MG63 (cell line): ENCODE data around the gene SLC6A7. TPM values are rescaled to one million over a fixed set of nuclear protein-coding genes. Genes with fewer than 3 reads are reported as not detected.

ENCODE experiments used
- DNase-seq: peaks from one replicate; pipeline ENCODE4 v3.0.0-alpha.2; 2020
- H3K27me3 ChIP-seq: fragments of 250-450 bp; sonication (Bioruptor Pico); 2 replicates; pipeline ENCODE4 v1.5.1; 2020; ENCODE audit warnings: mild to moderate bottlenecking, moderate library complexity
- H3K36me3 ChIP-seq: fragments of 250-450 bp; sonication (Bioruptor Pico); 2 replicates; pipeline ENCODE4 v1.5.1; 2020; ENCODE audit warnings: mild to moderate bottlenecking, moderate library complexity
- H3K4me3 ChIP-seq: fragments of 250-450 bp; sonication (Bioruptor Pico); 2 replicates; pipeline ENCODE4 v1.5.1; 2020; ENCODE audit warnings: mild to moderate bottlenecking, moderate library complexity
- H3K9me3 ChIP-seq: fragments of 250-450 bp; sonication (Bioruptor Pico); 2 replicates; pipeline ENCODE4 v1.5.1; 2020; ENCODE audit warnings: mild to moderate bottlenecking, moderate library complexity
- total RNA-seq: library from RNA; depleted of rRNA; stranded (reverse); fragments of >200 nt; shearing (Covaris generic); gene quantifications from 2 replicates; pipeline ENCODE4 v1.2.3, GENCODE V29; 2014; ENCODE audit warnings: low replicate concordance; rRNA removed

The SLC6A7 gene
- total RNA-seq: not detected in 2 replicates

DNA sequence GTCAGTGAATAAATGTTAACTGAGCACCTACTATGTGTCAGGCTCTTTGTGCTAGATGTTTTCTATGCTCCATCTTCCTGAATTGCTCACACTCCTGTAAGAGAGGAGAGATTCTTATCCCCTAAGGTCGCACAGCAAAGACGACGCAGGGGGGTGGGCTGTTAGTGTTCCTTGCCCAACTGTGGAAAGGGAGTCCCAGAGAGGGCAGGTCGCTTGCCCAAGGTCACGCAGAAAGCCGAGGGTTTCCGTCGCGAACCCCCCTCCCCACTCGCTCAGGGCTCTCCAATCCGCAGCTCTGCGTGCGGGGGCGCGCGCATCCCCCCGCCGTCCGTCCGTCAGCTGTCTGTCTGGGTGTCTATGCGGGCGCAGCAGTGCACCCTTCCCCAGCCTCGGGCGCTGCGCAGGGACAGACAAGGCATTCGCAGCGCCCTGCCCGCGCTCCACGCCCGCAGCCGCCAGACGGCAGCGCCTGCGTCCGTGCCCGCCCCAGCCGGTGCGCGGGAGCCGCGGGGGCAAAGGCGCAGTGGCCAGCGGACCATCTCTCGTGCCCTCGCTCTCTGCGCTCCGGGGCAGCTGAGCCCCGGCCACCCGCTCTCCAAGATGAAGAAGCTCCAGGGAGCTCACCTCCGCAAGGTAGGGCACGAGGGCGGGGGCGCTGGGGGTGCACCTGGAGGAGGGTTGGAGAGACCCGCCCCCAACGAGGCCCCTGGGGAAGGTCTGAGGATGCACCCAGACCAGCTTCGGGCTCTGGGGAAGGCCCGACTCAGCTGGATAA lies at the start of gene SLC6A7:
Gene SLC6A7 (plus strand): TSS at position 335 of the 775 bp plus-strand sequence. CDS start 266 bp downstream, at position 601.
- no peak within 1 kb of the TSS for H3K4me3 ChIP-seq
- H3K9me3 ChIP-seq: no peaks in the 10 kb centered on the region
- DNase-seq: no peak
- no peaks in the 10 kb centered on the region for H3K27me3 ChIP-seq
- no peaks in the 10 kb centered on the region for H3K36me3 ChIP-seq

DNA sequence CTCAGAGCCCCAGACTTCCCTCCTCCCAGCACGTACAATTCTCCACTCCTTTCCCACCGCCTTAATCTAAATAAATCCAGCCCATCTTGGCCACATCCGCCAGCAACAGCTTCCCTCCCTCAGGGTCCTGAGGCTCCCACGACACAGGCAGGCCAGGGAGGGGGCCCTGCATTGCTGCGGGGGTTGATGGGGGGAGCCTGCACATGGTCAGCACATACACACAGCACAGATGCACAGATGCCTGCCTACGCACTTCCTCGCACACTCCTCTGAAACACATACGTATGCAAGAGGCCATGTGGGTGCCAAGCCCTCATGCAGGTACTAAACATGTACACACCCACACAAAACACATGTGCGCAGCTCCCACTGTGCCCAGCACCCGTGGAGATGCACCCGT lies 49.0 kb upstream of the SLC6A7 start:
- H3K36me3 ChIP-seq: peaks cover 7% of the 10 kb centered on the region; the same call in 1 of the 2 replicates
- H3K9me3 ChIP-seq: no peaks in the 10 kb centered on the region
- no peak for DNase-seq
- no peak overlapping the region for H3K4me3 ChIP-seq
- no peaks in the 10 kb centered on the region for H3K27me3 ChIP-seq

DNA sequence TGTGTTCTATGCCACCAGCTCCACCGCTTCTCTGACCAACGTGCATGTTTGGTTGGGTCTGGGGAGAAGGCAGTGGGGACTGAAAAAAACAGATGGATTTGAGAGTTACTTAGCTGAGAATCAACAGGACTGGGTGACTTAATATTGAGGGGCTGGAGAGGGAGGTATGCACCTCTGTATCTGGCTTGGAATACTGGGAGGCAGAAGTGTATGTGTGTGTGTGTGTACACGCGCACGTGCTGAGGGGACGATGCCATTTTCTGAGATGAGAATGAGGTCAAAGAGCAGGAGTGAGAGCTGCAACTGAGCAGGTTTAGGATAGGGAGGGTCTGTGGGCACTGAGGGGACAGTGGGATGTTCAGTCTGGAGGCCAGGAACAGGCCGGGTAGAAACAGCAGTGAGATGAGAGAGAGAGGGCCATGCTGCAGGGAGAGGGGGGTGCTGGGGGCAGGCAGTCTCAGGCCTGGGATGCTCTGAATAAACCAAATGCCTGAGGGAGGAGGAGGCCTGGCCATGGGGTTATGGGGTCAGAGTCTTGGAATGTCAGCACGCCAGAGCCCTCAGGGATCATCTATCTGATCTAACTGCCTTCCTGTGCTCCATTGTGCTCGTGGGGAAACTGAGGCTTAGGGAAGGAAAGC lies 48.2 kb upstream of the SLC6A7 start:
- DNase-seq: peak; percentile 62
- peaks cover 7% of the 10 kb centered on the region; the same call in 1 of the 2 replicates for H3K36me3 ChIP-seq
- H3K4me3 ChIP-seq: no peak overlapping the region
- no peaks in the 10 kb centered on the region for H3K9me3 ChIP-seq
- H3K27me3 ChIP-seq: no peaks in the 10 kb centered on the region

DNA sequence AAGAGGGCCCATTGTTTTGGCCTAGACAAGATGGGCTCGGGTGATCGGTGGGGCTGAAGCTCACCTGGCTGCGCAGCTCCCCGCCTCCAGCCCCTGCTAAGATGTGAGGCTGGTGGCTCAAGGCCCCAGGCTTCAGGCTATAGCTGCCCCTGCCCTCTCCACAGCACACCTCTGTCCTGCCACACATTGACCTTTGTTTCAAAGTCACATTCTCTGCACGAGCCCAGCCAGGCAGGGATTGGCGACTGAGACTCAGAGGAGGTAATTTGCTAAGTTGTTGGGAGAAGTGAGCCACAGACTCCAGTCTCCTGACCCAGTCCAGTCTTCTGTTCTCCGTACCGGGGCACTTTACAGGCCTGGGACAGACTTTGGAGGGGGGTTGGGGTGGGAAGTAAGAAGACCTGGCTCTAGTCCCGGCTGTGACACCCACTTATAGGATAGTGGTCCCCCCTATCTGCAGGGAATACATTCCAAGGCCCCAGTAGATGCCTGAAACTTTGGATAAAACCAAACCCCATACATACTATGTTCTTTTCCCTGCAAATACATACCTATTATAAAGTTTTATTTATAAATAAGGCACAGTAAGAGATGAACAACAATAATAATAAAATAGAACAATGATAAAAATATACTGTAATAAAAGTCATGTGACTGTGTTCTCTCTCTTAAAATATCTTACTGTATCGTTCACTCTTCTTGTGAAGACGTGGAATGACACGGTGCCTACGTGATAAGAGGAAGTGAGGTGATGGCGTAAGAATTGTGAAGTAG lies 47.5 kb upstream of the SLC6A7 start:
- no peak overlapping the region for H3K4me3 ChIP-seq
- no peaks in the 10 kb centered on the region for H3K27me3 ChIP-seq
- no peaks in the 10 kb centered on the region for H3K9me3 ChIP-seq
- DNase-seq: no peak
- peaks cover 5% of the 10 kb centered on the region; the same call in 1 of the 2 replicates for H3K36me3 ChIP-seq

DNA sequence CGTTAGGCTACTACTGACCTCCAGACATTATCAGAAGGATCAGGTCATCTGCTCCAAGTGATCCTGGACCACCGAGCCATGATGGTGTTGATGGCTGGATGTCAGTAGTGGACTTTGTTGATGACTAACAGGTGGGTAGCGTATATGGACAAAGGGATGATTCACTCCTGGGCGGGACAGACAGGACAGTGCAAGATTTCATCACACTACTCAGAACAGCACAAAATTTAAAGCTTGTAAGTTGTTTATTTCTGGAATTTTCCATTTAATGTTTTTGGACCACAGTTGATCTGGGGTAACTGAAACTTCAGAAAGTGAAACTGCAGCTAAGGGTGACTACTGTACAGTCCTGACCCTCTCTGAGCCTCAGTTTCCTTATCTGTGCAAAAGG lies 46.9 kb upstream of the SLC6A7 start:
- Histone ChIP-seq H3K4me3 (no peak overlapping the region), H3K36me3 (peaks cover 4% of the 10 kb centered on the region; the same call in 1 of the 2 replicates), H3K27me3 (no peaks in the 10 kb centered on the region), H3K9me3 (no peaks in the 10 kb centered on the region)
- peak; percentile 86 for DNase-seq

DNA sequence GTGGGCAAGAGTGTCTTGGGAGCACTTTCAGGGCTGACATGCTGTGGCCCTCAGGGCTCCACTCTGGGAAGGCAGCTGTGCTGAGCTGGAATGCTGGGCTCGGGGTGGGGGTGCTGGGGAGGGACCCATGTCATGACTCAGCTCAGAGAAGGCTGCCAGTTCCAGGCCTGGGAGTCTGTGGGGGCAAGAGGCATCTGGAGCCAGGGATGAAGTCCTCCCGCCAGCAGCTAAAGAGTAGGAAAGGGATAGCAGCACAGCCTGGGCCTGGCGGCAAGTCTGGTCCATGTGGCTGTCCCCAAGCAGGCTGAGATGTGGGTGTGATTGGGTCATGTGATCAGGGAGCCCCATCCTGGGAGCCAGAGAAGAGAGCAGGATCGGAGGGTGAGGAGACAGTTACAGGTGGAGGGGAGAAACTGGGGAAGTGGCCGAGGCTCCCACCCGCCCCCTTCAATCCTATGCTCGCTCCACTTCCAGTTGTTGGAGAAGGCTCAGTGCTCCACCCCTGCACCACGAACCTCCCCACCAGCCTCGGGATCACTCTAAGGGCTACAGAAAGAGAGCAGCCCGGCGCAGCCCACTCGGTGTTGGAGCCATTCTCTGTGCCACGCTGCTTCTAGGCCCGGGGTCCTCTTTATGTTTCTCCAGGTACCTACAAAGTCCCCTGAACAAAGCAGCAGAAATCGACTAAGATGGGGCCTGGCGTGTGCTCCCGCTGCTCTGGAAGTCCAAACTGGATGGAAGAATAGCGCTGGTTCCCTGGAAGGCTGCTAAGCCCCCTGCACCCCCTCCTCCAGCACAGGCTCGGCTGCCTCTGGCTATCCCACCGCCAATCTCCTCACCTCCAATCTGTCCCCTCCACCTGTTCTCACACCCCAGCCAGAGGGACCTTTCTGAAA lies 46.3 kb upstream of the SLC6A7 start:
- no peaks in the 10 kb centered on the region for H3K9me3 ChIP-seq
- H3K36me3 ChIP-seq: peaks cover 5% of the 10 kb centered on the region; the same call in 1 of the 2 replicates
- peak; percentile 99 for DNase-seq
- H3K27me3 ChIP-seq: no peaks in the 10 kb centered on the region
- H3K4me3 ChIP-seq: no peak overlapping the region

DNA sequence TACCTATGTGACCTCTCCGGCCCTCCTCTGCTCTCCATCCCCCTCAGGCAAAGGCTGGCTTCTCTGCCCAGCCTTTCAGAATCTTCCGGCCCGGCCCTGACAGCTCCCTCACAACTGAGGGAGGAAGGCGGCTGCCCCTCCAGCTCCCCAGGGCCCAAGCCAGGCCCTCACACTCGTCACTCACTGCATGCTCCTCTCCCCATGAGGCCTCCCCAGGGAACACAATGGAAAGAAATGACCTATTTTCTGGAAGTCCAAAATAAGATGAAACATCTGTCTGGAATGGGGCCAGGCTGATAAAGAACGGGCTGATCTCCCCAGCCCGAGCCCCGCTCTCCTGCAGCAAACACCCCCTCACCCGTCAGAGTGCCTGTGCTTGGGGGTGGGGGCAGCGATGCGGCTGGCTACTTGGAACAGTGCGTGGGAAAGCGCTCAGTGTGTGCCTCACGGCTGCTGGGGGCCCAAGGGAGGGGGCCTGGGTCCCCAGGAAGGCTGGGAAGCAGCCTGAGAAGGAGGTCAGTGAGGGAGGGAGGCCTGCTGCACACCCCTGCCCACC lies 45.5 kb upstream of the SLC6A7 start:
- Histone ChIP-seq H3K36me3 (peaks cover 5% of the 10 kb centered on the region; the same call in 1 of the 2 replicates), H3K9me3 (no peaks in the 10 kb centered on the region), H3K27me3 (no peaks in the 10 kb centered on the region), H3K4me3 (no peak overlapping the region)
- no peak for DNase-seq

DNA sequence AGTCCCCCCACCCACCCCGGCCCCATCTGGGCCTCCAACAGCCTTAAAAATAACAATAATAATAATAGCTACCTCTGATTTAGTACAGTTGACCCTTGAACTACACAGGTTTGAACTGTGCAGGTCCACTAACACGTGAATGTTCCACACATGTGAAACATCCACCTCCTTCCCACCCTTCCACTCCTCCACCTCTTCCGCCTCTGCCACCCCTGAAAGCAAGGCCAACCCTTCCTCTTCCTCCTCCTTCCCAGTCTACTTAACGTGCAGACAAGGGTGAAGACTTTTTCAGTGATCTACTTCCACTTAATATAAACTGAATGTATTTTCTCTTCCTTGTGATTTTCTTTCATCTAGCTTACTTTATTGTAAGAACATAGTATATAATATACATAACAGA lies 45.0 kb upstream of the SLC6A7 start:
- Histone ChIP-seq H3K36me3 (peaks cover 5% of the 10 kb centered on the region; the same call in 1 of the 2 replicates), H3K27me3 (no peaks in the 10 kb centered on the region), H3K4me3 (no peak overlapping the region), H3K9me3 (no peaks in the 10 kb centered on the region)
- no peak for DNase-seq

DNA sequence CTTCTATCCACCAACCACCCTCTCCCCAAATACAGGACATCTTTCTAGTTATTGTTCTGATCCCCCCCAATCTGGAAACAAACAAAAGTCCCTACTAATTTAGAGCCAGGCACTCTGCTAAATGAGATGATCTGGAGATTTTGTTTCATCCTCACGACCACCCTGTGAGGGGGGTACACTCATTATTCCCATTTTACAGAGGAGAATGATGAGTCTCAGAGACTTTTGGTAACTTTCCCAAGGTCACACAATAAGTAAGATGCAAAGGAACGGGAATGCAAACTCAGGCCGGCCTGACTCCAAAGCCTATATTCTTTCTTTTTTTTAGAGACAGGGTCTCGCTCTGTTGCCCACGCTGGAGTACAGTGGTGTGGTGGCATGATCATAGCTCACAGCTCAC lies 43.6 kb upstream of the SLC6A7 start:
- no peak for DNase-seq
- H3K27me3 ChIP-seq: no peaks in the 10 kb centered on the region
- H3K4me3 ChIP-seq: no peak overlapping the region
- peaks cover 5% of the 10 kb centered on the region; the same call in 1 of the 2 replicates for H3K36me3 ChIP-seq
- no peaks in the 10 kb centered on the region for H3K9me3 ChIP-seq

DNA sequence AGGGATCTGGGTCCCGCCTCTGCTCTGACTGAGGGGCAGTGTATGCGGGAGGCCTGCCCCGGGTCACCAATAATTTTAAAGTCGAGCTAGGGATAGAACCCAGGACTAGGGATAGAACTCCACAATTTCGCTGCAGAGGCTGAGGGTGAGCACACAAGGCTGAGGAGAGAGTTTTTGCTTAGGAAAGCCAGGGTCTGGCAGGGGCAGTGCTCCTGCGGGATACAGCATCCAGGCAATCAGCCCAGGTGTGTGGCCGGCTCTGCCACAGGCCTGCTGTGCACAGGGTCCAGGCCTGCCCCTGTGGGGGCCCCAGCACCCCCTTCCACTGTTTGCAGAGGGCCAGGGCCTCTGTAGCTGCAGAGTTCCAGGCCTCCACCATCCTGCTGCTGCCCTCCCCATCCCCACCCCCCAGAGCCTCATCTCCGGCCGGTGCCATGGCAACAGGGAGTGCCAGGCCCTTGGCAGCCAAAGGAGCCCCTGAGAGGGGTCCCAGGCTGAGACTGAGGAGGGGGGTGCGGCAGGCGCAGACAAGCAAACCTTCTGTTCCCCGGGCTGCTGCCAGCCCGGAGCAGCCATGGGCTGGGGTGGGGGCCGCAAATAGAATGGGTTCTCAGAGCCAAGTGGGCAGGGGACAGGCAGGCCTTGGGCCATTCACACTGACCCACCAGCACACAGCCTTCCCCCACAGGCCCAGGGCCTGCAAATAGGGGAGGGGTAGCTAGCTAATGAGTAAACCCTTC lies 42.8 kb upstream of the SLC6A7 start:
- Histone ChIP-seq H3K4me3 (no peak overlapping the region), H3K27me3 (no peaks in the 10 kb centered on the region), H3K9me3 (no peaks in the 10 kb centered on the region), H3K36me3 (peaks cover 5% of the 10 kb centered on the region; the same call in 1 of the 2 replicates)
- no peak for DNase-seq

DNA sequence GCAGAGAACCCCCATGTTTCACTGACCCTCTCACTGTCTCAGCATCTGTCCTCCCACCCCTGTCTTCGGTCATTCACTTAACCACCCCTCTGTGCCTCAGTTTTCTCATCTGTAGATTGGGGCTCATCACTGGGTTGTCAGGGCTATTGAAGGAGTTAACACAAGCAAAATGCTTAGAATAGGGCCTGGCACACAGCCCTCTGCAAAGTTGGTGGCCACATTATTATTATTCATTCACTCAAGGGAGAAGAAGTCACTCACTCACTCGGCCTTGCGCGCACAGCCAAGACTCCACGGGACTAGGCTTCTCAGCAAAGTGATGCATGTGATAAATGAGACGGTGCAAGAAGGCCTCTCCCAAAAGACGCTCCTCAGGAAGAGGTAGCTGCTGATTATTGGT lies 42.2 kb upstream of the SLC6A7 start:
- no peak for DNase-seq
- no peaks in the 10 kb centered on the region for H3K27me3 ChIP-seq
- H3K36me3 ChIP-seq: peaks cover 3% of the 10 kb centered on the region; the same call in 1 of the 2 replicates
- no peak overlapping the region for H3K4me3 ChIP-seq
- no peaks in the 10 kb centered on the region for H3K9me3 ChIP-seq

DNA sequence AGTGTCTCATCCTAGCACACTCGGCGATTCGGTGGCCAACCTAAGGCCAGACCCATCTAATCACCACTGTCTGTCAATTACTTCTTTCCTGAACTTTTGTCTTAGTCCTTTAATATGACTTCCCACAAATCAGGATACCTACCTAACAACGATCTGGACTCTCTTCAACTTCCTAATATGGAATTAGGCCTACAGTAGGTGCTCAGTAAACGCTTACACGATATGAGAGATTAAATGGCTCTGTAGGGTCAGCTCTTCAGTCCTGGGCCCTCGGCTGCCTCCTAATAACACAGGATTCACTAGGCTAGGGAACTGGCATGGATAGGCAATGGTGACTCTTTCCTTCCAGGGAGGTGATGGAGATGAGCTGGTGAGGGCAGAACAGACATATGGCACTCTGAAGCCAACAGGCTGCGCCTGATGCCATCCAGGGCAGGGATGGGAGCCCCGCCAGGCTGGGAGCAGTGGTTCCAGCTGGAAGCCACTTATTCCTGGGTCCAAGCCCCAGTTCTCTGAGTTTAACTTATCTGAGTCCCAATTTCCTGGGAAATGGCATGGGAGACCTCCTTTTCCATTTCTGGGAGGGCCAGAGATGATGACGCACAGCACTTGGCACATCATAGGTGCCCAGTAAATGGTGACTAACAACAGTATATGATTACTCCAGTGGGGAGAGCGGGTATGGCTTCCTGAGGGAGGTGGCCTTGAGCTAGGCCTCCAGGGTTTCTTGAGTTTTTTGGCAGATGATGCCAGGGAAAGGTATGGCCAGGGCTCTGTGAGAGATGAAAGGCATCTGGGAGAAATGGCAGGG lies 41.5 kb upstream of the SLC6A7 start:
- H3K36me3 ChIP-seq: peaks cover 6% of the 10 kb centered on the region
- no peak overlapping the region for H3K4me3 ChIP-seq
- H3K27me3 ChIP-seq: no peaks in the 10 kb centered on the region
- peak; percentile 92 for DNase-seq
- H3K9me3 ChIP-seq: no peaks in the 10 kb centered on the region

DNA sequence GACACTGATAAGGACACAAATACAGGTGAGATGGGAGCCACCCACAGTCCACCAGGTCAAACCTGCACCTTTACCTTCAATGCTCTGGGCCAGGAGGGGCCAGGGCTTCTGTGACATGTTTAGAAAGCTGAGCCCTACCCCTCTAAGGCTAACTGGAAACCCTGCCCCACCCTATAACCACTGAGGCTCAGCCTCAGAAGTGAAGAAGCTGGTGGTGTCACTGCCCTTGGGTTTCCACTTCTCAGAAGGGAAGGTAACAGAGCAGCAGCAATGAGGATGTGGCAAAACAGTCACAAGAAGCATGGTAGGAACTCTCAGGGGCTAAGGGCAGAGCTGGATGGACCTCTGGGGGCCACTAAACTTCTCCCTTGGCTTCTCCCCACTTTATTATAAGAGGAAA lies 40.2 kb upstream of the SLC6A7 start:
- H3K36me3 ChIP-seq: peaks cover 6% of the 10 kb centered on the region
- H3K4me3 ChIP-seq: no peak overlapping the region

DNA sequence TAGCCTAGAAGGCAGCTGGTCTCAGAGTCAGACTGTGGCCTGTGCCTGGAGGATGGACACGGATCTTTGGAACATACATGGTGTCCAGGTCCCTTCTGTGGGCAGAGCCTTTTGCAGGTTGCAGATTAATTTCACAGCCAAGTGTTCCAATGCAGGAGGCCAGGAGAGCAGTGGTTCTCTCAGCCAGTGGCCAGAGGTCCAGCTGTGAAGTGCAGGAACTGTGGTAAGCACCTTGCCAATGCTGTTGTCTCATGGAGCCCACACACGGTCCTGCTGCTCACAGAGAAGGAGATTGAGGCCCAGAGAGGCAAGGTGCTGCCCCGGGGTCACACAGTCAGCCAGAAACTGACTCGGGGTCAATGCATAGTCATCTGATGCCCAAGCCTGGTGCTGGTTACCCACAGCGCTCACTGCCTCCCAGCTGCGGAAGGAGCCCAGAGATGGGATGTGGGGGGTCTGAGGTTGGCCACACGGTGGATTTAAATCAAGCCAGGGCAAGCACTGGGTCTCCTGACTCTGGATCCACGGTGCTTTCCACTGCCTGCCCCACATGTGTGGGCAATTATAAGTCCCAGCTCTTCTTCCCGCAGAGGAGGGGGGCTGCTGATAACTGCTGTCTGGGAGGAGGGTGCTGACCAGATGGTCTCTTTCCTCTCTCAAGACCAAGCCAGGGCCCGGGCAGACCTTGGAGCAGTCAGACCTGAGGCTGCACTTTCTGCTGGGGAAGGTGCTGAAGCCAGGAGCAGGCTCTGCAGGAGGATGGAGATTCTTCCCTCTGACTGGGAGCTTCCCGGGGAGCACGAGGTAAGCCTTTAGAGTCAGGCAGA lies 37.0 kb upstream of the SLC6A7 start:
- DNase-seq: no peak
- no peak overlapping the region for H3K4me3 ChIP-seq

More for the DNA sequence above, 40.2 kb upstream of the SLC6A7 start:
- no peak for DNase-seq
- Histone ChIP-seq H3K9me3 (no peaks in the 10 kb centered on the region), H3K27me3 (no peaks in the 10 kb centered on the region)

More for the DNA sequence above, 37.0 kb upstream of the SLC6A7 start:
- peaks cover 6% of the 10 kb centered on the region for H3K36me3 ChIP-seq
- no peaks in the 10 kb centered on the region for H3K27me3 ChIP-seq
- no peaks in the 10 kb centered on the region for H3K9me3 ChIP-seq
